Measurements from ENCODE around the gene DDX55.
A peak's percentile ranks its signal among the peaks of the same experiment; 100 is the strongest.

Gene DDX55

DNA sequence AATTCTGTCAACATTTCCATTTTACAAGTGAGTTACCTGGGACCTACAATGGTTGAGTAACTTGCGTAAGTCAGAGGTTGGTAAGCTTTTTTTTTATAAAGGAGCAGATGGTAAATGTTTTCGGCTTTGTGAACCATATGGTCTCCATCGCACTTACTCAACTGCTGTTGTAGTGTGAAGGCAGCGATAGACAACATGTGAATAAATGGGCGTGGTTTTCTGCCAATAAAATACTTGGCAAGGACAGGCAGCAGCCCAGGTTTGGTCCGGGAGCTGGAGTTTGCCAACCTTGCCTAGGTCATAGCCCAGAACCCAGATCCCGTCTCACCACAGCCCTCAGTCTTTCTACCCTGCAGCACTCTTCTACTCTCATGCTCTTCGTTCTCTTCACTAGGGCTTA, 6.3 kb downstream of the DDX55 start:
- no peak for DNase-seq (ENCODE audit: extremely low read depth in 1 of 2, low read depth in 1 of 2)

DNA sequence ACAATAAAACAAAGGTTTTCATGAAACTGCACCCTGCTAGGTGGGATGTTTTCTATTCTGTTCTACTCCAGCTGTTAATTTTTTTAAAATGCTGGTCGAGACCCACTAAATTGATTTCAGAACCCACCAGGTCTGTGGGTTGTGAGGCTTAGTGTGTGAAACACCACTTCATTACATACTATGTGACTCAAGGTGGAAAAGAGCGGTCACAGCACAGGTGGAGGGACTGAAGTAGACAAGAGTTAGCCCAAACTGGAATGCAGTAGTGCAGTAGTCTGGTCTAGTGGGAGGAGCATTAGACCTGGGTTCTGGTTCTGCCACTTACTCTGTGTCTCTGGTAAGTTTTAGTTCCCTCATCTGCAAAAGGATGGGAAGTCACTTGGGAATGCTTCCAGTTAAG, 12.2 kb downstream of the DDX55 start:
- DNase-seq (ENCODE audit: extremely low read depth in 1 of 2, low read depth in 1 of 2): no peak

DNA sequence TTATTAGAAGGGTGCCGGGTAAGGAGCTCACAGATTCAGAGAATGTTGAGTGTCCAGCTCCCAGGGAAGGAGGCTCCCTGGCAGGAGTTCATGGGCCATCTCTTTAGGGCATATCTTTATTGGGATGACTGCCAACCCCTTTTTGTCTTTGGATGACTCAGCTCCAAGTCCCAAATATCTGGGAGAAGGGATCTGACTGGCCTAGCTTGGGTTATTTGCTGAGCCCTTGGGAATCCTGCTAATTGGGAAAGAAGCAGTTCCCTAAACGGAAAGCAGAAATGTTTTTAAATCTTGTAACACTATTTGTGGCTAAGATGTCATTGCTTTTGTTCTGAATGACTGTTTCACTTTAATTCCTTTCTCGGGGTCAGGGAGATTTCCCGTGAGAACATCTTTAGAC, 12.6 kb downstream of the DDX55 start:
- DNase-seq (ENCODE audit: extremely low read depth in 1 of 2, low read depth in 1 of 2): no peak

DNA sequence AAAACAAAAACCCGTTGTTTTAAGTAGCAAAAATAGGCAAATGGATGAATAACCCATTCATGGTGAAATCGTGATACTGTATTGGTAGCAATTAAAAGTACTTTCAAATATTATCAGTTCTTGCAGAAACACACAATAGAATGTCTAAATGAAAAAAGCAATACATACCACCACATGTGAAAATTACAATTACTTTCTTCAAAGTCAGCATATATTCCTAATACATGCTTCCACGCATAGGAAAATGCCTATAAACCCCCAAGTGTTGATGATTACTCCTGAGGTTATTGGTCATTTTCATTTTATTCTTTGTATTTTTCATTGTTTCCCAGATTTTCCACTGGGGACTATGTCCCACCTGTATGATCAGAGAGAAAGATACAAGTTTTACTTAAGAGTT, 15.2 kb downstream of the DDX55 start:
- no peak for DNase-seq (ENCODE audit: extremely low read depth in 1 of 2, low read depth in 1 of 2)

DNA sequence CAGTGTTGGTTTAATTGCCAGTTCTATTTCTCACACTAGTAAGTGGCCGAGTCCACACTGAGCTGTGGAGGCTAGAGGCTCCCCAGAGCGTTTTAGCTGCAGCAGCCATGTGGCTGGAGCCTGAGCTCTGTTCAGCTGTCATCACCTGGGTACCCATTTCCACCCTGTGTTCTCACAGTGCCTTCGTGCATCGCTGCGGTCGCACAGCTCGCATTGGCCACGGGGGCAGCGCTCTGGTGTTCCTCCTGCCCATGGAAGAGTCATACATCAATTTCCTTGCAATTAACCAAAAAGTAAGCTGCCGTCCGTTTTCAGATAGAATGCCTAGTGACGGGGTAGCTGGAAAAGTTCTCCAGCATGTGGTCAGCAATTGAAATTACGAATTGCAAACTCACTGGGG, 15.7 kb downstream of the DDX55 start:
- DNase-seq (ENCODE audit: extremely low read depth in 1 of 2, low read depth in 1 of 2): no peak

DNA sequence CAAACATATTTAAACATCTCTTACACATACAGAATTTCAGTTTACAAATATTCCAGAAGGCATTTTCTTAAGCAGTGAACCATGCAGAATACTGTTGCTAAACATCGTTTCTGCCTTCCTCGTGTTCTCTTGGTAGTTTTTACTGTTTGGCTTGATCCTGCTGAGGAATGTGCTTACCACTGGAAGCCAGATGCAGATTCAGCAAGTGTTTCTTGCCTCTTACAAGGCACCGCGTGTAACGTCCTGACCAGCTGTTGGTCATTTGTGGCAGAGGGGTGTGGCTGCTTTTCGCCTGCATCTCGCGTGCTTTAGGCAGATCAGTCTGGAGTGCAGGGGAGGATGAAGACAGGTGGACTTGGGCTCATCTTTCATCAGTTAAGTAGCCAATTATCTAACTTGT, 19.2 kb downstream of the DDX55 start:
- DNase-seq (ENCODE audit: extremely low read depth in 1 of 2, low read depth in 1 of 2): no peak

DNA sequence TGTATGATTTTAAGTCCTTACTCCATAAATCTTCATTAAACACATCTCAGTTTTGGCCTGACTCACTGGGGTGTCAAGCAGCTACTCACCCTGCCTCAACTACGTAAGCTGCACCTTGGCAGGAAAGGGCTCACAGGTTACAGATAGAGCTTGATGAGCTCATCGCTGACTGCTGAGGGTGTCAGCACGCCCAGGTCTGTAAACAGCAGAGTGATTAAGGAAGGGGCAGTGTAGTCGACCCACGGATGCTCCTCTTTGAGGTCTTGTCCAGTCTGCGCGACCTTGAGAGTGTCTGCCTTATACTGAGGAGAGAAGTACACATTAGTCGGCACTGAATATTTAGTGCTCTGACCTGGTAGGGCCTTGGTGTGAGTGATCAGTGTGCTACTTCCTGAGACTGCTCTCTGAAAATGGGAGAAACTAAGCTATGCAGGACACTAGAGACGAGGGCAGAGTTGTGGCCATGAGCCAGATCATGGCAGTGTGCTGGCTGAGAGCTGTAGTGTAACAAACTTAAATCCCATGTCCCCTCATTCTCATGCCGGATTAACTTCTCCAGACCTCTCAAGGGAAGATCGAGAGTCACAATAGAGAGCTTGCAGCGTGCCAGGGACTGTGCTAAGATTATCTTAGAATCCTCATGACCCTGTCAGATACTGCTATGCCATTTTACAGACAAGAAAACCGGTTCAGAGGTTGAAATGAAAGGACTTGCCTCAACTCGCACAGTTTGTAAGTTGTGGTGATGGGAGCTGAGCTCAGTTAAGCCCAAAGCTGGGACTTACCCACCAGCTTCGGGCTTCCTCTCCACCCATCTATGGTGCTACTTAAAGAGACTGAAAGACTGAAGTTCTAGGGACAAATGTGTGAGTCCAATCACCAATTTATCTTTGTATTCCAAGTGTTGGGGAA, 20.0 kb downstream of the DDX55 start:
- no peak for DNase-seq (ENCODE audit: extremely low read depth in 1 of 2, low read depth in 1 of 2)

DNA sequence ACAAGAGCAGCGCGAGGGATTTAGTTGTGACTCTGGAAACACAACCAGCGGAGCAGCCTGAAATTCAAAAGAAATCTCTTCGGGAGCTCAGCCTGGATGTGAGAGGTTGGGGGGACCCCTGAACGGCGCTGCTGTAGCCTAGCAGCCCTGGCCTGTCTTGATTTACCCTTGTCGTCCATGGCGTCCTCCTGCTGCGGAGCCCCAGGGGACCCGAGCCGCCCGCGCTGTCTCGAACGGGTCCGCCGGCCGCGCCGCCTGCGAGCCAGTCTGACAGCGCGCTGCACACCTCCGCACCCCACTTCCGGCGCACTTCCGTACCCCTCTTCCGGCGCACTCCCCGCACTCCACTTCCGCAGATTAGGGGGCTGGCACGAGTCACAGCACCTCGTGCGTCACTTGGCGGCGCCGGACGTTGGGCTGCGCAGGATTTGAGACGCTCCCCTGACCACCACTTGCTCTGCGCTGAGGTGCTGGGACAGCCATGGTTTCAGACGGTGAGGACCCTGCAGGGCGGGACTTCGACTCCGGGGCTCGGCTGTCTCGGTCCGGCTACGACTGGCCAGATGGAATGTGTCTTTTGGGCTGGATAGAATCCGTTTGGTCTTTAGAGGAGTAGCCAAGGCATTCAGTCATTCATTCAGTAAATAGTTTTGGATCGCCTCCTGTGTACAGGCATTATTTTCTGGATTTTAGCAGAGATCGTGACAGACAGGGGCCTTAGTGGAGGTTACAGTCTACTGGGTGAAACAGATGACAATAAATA, 31.7 kb downstream of the DDX55 start, which contains the start of the genes EIF2B1 and GTF2H3:
Gene EIF2B1 (minus strand): TSS at position 308 of the 763 bp plus-strand sequence. CDS start 129 bp downstream, at position 179.
Gene GTF2H3 (plus strand): TSS at position 451 of the 763 bp plus-strand sequence. CDS start 31 bp downstream, at position 482.
- peak; percentile 88 to 95 for DNase-seq (ENCODE audit: extremely low read depth in 1 of 2, low read depth in 1 of 2)

DNA sequence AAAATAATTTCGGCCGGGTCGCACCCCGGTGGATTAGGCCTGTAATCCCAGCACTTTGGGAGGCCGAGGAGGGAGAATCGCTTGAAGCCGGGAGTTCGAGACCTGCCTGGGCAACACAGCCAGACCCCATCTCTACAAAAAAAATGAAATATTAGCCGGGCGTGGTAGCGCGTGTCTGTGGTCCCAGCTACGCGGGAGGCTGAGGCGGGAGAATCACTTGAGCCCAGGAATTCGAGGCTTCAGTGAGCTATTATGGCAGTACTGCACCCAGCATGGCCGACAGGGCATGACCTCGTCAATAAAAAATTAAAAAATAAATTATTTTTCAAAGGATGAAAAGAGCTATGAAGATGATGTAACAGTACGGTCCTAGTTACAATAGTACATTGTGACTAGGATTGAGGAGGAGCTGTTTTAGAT, 32.3 kb downstream of the DDX55 start:
- no peak for DNase-seq (ENCODE audit: extremely low read depth in 1 of 2, low read depth in 1 of 2)

DNA sequence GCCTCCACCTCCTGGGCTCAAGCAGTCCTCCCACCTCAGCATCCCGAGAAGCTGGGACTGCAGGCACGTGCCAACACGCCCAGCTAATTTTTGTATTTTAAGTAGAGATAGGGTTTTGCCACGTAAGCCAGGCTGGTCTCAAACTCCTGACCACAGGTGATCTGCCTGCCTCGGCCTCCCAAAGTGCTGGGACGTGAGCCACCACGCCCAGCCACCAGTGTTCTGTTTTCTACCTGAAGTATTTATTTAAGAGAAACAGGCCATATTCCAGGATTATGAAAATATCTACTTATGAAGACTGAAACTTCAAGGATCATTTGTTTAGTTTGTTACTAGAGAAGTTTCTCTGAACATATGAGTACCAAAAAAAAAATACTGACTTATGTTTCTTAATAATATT, 42.0 kb downstream of the DDX55 start:
- no peak for DNase-seq (ENCODE audit: extremely low read depth in 1 of 2, low read depth in 1 of 2)

DNA sequence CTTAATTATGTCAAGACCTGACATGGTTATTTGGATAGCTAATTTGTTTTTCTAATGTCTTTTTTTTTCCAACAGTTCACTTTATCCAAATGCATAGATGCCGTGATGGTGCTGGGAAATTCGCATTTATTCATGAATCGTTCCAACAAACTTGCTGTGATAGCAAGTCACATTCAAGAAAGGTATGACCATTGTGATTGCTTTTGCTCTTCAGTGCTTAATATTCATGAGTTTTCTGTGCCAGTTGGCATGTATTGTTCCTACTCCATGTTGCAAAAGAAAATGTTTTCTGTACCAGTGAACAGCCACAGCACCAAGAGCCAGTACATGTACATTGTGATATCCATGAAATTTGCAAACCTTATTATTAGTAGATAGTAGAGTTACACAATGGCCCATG, 43.5 kb downstream of the DDX55 start:
- DNase-seq (ENCODE audit: extremely low read depth in 1 of 2, low read depth in 1 of 2): no peak

DNA sequence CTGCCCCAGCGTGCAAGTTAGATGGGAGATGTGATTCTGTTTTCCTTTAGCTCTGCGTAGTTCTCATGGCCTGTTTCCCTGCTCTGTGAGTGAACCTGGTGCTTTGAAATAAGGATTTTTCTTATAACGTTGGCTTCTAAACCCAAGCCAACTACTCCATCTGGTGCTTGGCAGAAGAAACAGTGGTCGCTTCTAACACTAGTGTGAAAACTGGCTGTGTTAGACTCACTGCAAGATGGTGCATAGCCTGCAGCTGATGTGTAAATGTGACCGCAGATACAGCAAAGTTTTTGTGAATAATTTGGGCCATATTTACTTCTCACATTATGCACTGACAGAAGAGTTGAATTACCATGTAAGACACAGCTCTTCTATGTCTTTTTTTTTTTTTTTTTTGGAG, 44.0 kb downstream of the DDX55 start:
- no peak for DNase-seq (ENCODE audit: extremely low read depth in 1 of 2, low read depth in 1 of 2)

DNA sequence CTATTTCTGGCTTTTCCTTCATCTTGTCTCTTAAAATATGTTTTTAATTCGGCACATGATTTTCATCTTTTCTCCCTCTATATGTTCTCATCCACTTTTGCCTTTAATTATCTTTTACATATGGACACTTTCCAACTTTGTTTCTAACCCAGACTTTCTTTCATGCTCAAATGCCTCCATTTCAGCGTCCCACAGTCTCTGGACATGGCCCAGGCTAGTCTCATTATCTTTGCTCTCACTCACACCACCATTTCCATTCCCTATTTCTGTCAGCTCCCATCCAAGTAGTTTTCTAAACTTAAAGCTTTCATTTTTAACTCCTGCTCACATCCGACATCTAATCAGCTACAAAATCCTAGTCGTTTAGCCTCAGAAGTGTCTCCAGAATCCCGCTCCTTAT, 46.5 kb downstream of the DDX55 start:
- no peak for DNase-seq (ENCODE audit: extremely low read depth in 1 of 2, low read depth in 1 of 2)

DNA sequence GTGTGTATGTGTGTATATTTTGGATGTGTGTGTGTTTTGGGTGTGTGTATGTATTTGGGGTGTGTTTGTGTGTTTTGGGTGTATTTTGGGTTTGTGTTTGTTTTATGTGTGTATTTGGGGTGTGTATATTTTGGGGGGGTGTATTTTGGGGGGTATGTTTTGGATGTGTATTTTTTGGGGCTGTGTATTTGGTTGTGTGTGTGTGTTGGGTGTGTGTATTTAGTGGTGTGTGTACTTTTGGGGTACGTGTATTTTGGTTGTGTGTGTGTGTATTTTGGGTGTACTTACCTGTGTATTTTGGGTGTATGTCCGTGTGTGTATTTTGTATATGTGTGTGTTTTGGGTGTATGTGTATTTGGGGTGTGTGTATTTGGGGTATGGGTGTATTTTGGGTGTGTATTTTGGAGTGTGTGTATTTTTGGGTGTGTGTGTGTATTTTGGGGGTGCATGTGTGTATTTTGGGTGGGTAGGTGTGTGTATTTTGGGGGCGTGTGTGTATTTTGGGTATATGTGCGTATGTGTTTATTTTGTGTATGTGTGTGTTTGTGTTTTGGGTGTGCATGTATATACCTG, 52.3 kb downstream of the DDX55 start:
- no peak for DNase-seq (ENCODE audit: extremely low read depth in 1 of 2, low read depth in 1 of 2)

DNA sequence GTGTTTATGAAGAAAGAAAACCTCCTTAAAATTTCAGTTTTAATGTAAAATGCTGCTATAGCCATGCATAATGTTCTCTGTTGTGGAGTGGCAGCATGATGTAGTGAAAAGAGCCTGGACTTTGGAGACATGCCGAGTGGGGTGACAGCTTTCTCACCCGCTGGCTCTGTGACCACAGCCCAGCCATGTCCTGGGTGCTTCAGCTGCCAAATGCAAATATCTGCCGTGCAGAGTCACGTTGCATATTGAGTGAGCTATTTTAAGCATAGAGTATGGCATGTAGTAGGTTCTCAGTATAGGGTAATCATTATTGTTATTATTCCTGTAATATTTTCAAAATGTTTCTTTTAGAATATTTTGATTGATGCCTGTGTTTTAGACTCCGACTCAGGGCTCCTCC, 53.5 kb downstream of the DDX55 start:
- no peak for DNase-seq (ENCODE audit: extremely low read depth in 1 of 2, low read depth in 1 of 2)

DNA sequence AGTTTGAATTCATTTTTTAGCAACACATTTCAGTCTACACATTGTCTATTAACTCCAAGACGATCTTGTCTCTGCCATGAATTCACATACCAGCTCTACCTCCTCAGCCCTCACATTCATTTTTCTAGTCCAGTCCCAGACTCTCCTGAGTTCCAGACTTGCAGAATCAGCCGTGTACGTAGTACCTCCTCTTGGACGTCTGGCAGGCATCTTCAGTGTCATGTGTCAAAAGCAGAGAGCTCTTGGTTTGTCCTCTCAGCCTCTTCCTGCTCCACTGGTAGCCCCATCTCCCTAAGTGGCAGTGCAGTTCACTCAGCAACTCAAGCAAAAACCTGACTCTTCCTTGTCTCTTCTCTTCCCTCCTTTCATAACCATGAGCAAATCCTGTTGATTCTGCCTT, 54.5 kb downstream of the DDX55 start:
- no peak for DNase-seq (ENCODE audit: extremely low read depth in 1 of 2, low read depth in 1 of 2)

DNA sequence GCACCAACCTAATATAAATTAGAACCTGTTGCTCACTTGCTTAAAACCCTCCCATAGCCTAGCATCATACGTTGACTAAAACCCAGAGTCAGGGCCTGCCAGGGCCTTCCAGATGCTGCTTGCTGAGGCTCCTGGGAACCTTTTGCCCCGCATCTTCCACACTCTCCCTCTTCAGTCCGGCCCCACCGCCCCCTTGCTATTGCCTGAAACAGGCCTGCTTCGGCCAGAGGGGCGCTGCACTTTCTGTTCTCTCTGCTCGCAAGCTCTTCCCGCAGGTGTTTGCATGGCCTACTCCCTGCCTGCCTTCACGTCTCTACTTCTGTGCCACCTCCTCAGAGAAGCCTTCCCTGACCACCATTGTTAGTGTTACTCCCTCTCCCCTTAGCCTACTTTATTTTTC, 55.3 kb downstream of the DDX55 start:
- DNase-seq (ENCODE audit: extremely low read depth in 1 of 2, low read depth in 1 of 2): no peak

DNA sequence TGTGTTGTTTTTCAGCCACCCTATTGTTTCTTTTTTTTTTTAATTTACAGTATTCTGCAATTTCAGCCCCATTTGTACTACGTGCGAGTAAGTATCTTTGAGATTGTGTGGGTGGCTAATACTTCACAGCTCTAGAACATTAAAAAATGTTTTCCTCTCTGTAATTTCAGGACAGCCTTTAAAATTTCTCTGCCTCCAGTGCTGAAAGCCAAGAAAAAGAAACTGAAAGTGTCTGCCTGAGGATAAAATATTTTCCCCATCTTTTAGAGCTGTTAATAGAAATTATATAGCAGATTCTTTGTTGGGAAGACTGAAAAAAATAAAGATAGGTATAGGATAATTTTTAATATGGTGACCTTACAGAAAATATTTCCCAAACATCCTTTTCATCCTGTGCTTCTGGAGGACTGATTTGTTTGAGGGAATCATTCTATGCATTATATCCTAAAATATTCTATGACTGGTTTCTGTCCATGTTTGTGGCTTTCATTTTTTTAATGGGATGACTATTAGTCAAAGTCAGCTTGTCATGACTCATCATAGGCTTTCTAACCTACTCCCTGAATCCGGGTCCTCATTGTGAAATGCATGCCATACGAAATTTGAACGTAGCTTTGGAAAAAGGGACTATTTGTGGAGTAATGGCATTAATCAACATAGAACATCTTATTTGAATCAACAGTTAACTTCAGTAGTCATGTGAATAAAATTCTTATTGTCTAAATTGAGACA, 58.3 kb downstream of the DDX55 start:
- no peak for DNase-seq (ENCODE audit: extremely low read depth in 1 of 2, low read depth in 1 of 2)

DNA sequence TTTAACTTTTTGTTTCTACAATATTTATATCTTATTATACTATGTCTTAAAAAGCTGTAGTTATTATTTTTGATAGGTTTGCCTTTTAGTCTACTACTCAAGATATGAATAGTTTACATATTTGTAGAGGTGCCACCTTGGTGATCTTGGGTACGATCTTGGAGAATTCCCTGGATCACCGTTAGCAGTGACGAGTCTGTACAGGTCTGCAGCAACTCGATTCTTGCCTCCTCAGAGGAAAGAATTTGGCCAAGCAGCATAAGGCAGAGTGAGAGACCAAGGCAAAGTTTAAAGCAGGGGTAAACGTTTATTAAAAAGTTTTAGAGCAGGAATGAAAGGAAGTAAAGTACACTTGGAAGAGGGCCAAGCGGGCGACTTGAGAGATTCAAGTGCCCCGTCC, 65.9 kb downstream of the DDX55 start:
- no peak for DNase-seq (ENCODE audit: extremely low read depth in 1 of 2, low read depth in 1 of 2)

All from activated CD8-positive, alpha-beta memory T cell treated with anti-CD3 and anti-CD28 coated beads for 1 hour (primary cell).